Iris pigment epithelial cell (primary cell): Measurements from ENCODE around the gene ACAT2.
"Not testable (repeated sequence)": the region's sequence is repeated elsewhere in the genome, so short reads cannot be mapped to it uniquely, and the experiment has no call there.

Source experiments
- DNase-seq: peaks from one replicate; pipeline ENCODE4 v3.0.0-alpha.2; 2011; ENCODE audit warnings: low read depth

ACAT2 gene

GRCh38 chr6:159761873-159762680 is at the start of gene ACAT2:
Gene ACAT2 (plus strand): TSS chr6:159762045. CDS start chr6:159762088, 43 bp downstream.
- DNase-seq: peak; percentile 96

- DNase-seq: not testable (repeated sequence)
Observed at GRCh38 chr6:159712389-159712788, 49.5 kb upstream of the ACAT2 start.

GRCh38 chr6:159713984-159714383 is 47.9 kb upstream of the ACAT2 start:
- no peak for DNase-seq

- no peak for DNase-seq
Observed at GRCh38 chr6:159714404-159714803, 47.4 kb upstream of the ACAT2 start.

- peak; percentile 21 for DNase-seq
Observed at GRCh38 chr6:159715166-159715565, 46.7 kb upstream of the ACAT2 start.

GRCh38 chr6:159715605-159716004 is 46.2 kb upstream of the ACAT2 start:
- no peak for DNase-seq

GRCh38 chr6:159716247-159717096 is 45.4 kb upstream of the ACAT2 start:
- peak; percentile 98 for DNase-seq

GRCh38 chr6:159718634-159719033 is 43.2 kb upstream of the ACAT2 start:
- no peak for DNase-seq

GRCh38 chr6:159719287-159719686 is 42.6 kb upstream of the ACAT2 start:
- no peak for DNase-seq

- DNase-seq: peak; percentile 16
Observed at GRCh38 chr6:159720708-159721107, 41.1 kb upstream of the ACAT2 start.

- not testable (repeated sequence) for DNase-seq
Observed at GRCh38 chr6:159721981-159722380, 39.9 kb upstream of the ACAT2 start.

GRCh38 chr6:159722655-159723054 is 39.2 kb upstream of the ACAT2 start:
- DNase-seq: no peak

- DNase-seq: no peak
Observed at GRCh38 chr6:159723259-159723658, 38.6 kb upstream of the ACAT2 start.

- DNase-seq: no peak
Observed at GRCh38 chr6:159724778-159725177, 37.1 kb upstream of the ACAT2 start.

GRCh38 chr6:159725208-159725607 is 36.6 kb upstream of the ACAT2 start:
- not testable (repeated sequence) for DNase-seq

GRCh38 chr6:159726255-159726917 is 35.5 kb upstream of the ACAT2 start:
- no peak for DNase-seq

- DNase-seq: peak; percentile 98
Observed at GRCh38 chr6:159726918-159727716, 34.7 kb upstream of the ACAT2 start, which contains the start of gene WTAP. Gene WTAP (plus strand): TSS chr6:159727506. CDS start chr6:159736266, 8,760 bp downstream.

GRCh38 chr6:159727717-159728445 is 34.0 kb upstream of the ACAT2 start:
- DNase-seq: peak; percentile 42

- DNase-seq: peak; percentile 29
Observed at GRCh38 chr6:159728531-159728964, 33.3 kb upstream of the ACAT2 start.

GRCh38 chr6:159729598-159730331 is 32.1 kb upstream of the ACAT2 start:
- DNase-seq: peak; percentile 31
